Mesenchymal stem cell (in vitro differentiated cells and primary cell): ENCODE data around the gene TTI1.

Experiments used
- DNase-seq: peaks from one replicate; pipeline ENCODE4 v3.0.0-alpha.2; 2013
- H2AFZ ChIP-seq: one replicate; pipeline ENCODE4 v1.6.1; 2013; ENCODE audit warnings: low read depth, mild to moderate bottlenecking, control low read depth, inconsistent platforms, low read length, moderate library complexity
- H2AK5ac ChIP-seq: 2 replicates; pipeline ENCODE4 v1.6.1; 2013; ENCODE audit warnings: low read length, moderate library complexity, mild to moderate bottlenecking, inconsistent platforms; ENCODE audit not compliant: severe bottlenecking
- H2BK120ac ChIP-seq: one replicate; pipeline ENCODE4 v1.6.1; 2013; ENCODE audit warnings: low read depth, mild to moderate bottlenecking, inconsistent platforms, low read length, moderate library complexity
- H2BK12ac ChIP-seq, 2 experiments: one replicate each; pipeline ENCODE4 v1.6.1; 2013; ENCODE audit warnings: inconsistent platforms in 2 of 2, low read length in 2 of 2, mild to moderate bottlenecking in 2 of 2, moderate library complexity in 2 of 2, control low read depth in 1 of 2
- H2BK15ac ChIP-seq: one replicate; pipeline ENCODE4 v1.6.1; 2013; ENCODE audit warnings: mild to moderate bottlenecking, low read depth, inconsistent platforms; ENCODE audit not compliant: poor library complexity, severe bottlenecking
- H2BK5ac ChIP-seq: 2 replicates; pipeline ENCODE4 v1.6.1; 2013; ENCODE audit warnings: low read depth, mild to moderate bottlenecking, low read length, control low read depth, inconsistent platforms; ENCODE audit not compliant: poor library complexity, severe bottlenecking
- H3K14ac ChIP-seq, 2 experiments: one replicate each; pipeline ENCODE4 v1.6.1; 2013; ENCODE audit warnings: inconsistent platforms in 2 of 2, low read length in 2 of 2, control low read depth in 1 of 2, mild to moderate bottlenecking in 1 of 2, moderate library complexity in 1 of 2
- H3K18ac ChIP-seq, 2 experiments: one replicate each; pipeline ENCODE4 v1.6.1; 2013; ENCODE audit warnings: inconsistent platforms in 2 of 2, low read length in 2 of 2, control low read depth in 1 of 2, low read depth in 1 of 2, mild to moderate bottlenecking in 1 of 2
- H3K23ac ChIP-seq, 2 experiments: one replicate each; pipeline ENCODE4 v1.6.1; 2013; ENCODE audit warnings: inconsistent platforms in 2 of 2, low read length in 2 of 2, mild to moderate bottlenecking in 2 of 2, moderate library complexity in 2 of 2, control low read depth in 1 of 2
- H3K27ac ChIP-seq: 2 replicates; pipeline ENCODE4 v1.5.1; 2013; ENCODE audit warnings: mild to moderate bottlenecking, moderate library complexity, low read length, control low read depth, inconsistent platforms; ENCODE audit not compliant: poor library complexity, severe bottlenecking
- H3K27me3 ChIP-seq, 2 experiments: 2 replicates each; pipeline versions ENCODE4 v1.6.1 to v1.7.0; 2013; ENCODE audit warnings: low read length in 2 of 2, mild to moderate bottlenecking in 2 of 2, moderate library complexity in 2 of 2, control low read depth in 1 of 2, inconsistent platforms in 1 of 2; ENCODE audit not compliant: control insufficient read depth in 1 of 2, insufficient read depth in 1 of 2
- H3K36me3 ChIP-seq, 2 experiments: 2 replicates each; pipeline versions ENCODE4 v1.6.1 to v1.7.0; 2013; ENCODE audit warnings: low read length in 2 of 2, control low read depth in 1 of 2, inconsistent platforms in 1 of 2, low read depth in 1 of 2, mild to moderate bottlenecking in 1 of 2; ENCODE audit not compliant: insufficient read depth in 2 of 2, control insufficient read depth in 1 of 2
- H3K4ac ChIP-seq, 2 experiments: one replicate each; pipeline ENCODE4 v1.6.1; 2013; ENCODE audit warnings: inconsistent platforms in 2 of 2, low read length in 2 of 2, mild to moderate bottlenecking in 2 of 2, moderate library complexity in 2 of 2, control low read depth in 1 of 2, low read depth in 1 of 2
- H3K4me1 ChIP-seq: 2 replicates; pipeline ENCODE4 v1.6.1; 2013; ENCODE audit warnings: low read depth, low read length, control low read depth; ENCODE audit not compliant: control insufficient read depth, insufficient read depth
- H3K4me2 ChIP-seq: 2 replicates; pipeline ENCODE4 v1.6.1; 2013; ENCODE audit warnings: low read length, mild to moderate bottlenecking, inconsistent platforms; ENCODE audit not compliant: poor library complexity, severe bottlenecking
- H3K4me3 ChIP-seq, 2 experiments: 2 replicates each; pipeline versions ENCODE4 v1.5.1 to v1.7.0; 2013; ENCODE audit warnings: low read length in 2 of 2, mild to moderate bottlenecking in 2 of 2, control low read depth in 1 of 2, low read depth in 1 of 2; ENCODE audit not compliant: insufficient read depth in 1 of 2
- H3K79me1 ChIP-seq: replicated peaks from 2 replicates; pipeline ENCODE4 v1.6.1; 2013; ENCODE audit warnings: mild to moderate bottlenecking, control low read depth, low read length, inconsistent platforms; ENCODE audit not compliant: poor library complexity, severe bottlenecking
- H3K9ac ChIP-seq: 2 replicates; pipeline ENCODE4 v1.7.0; 2013; ENCODE audit warnings: mild to moderate bottlenecking, low read length, moderate library complexity
- H3K9me3 ChIP-seq: 2 replicates; pipeline ENCODE4 v1.7.0; 2013; ENCODE audit warnings: mild to moderate bottlenecking, low read length; ENCODE audit not compliant: control insufficient read depth
- H4K8ac ChIP-seq: one replicate; pipeline ENCODE4 v1.6.1; 2013; ENCODE audit warnings: inconsistent platforms, mild to moderate bottlenecking, low read length, moderate library complexity
- H4K91ac ChIP-seq: one replicate; pipeline ENCODE4 v1.6.1; 2013; ENCODE audit warnings: mild to moderate bottlenecking, low read length, inconsistent platforms
- WGBS: methylation state at CpG from one replicate; pipeline ENCODE4 v1.1.7; 2013; ENCODE audit warnings: mixed read lengths; 5-methylcytosine and 5-hydroxymethylcytosine counted together

The TTI1 gene

DNA sequence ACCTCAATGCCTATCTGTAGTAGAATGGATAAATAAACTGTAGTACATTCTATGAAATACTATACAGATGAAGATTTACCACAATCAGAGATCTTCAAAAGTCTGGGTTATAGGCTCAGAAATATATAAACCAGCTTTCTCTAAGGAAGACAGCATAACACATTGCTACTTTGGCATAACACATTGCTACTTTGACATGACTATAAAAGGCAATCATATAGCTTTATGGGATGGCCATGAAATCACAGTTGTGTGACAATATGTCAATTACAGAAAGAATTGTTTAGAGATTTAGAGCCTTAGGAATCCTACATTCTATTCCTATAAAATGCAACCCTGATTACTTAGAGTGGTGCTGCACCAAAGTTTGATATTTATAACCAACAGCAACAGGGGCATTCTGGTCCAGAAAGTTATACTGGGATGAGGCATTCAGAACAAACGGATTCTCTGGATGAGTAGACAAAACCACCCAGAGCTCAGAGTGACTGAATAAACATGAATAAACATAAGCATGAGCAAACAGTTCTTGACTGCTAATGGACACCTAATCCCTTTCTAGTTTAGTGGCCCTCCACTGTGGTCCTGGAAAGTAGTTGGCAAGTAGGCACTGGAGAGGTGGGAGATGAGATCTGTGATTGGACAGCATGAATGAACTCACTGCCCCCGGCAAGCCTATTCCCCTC is 12.0 kb downstream of the TTI1 start:
- H3K4me3 ChIP-seq: no peak overlapping the region
- peaks cover 7 to 40% of the 10 kb centered on the region in 2 experiments for H3K36me3 ChIP-seq
- H3K27me3 ChIP-seq: no peaks in the 10 kb centered on the region
- H3K4me1 ChIP-seq: peaks cover 10% of the 10 kb centered on the region
- no peak overlapping the region for H4K91ac ChIP-seq
- no peak overlapping the region for H3K4ac ChIP-seq
- no CpG with 5 or more reads among the region's 2 CpGs for WGBS
- no peak overlapping the region for H3K9ac ChIP-seq
- H3K18ac ChIP-seq: no peak overlapping the region
- H2BK5ac ChIP-seq: no peak overlapping the region
- no peak overlapping the region for H3K4me2 ChIP-seq
- DNase-seq: peak; percentile 64
- no peak overlapping the region for H3K27ac ChIP-seq
- no peak overlapping the region for H2AK5ac ChIP-seq
- H3K79me1 ChIP-seq: peaks cover 38% of the 10 kb centered on the region
- no peak overlapping the region for H2BK12ac ChIP-seq
- no peak overlapping the region for H2BK120ac ChIP-seq
- H3K14ac ChIP-seq: no peak overlapping the region
- H3K23ac ChIP-seq: no peak overlapping the region
- peaks cover 28% of the 10 kb centered on the region for H3K9me3 ChIP-seq
- no peak overlapping the region for H2BK15ac ChIP-seq
- no peak overlapping the region for H4K8ac ChIP-seq
- no peak overlapping the region for H2AFZ ChIP-seq

DNA sequence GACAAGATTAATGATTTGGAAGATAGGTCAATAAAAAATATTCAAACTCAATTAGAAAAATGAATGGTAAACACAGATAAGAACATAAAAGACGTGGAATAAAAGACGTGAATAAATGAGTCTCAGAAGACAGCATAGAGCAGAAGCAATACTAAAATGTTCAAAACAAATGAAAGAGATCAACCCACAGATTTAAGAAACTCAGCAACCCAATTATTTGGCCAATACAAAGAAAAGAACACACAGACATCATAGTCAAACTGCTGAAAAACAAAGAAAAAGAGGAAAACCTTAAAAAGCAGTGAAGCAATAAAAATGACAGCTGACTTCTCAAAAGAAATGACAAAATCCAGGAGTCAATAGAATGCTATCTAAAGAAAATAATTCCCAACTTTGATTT is 14.9 kb downstream of the TTI1 start:
- Histone ChIP-seq H3K9me3 (peaks cover 30% of the 10 kb centered on the region), H3K4me3 (no peak overlapping the region), H3K36me3 (peaks cover 16 to 62% of the 10 kb centered on the region in 2 experiments), H3K4me1 (peaks cover 4% of the 10 kb centered on the region), H2BK120ac (no peak overlapping the region), H3K23ac (no peak overlapping the region), H4K91ac (no peak overlapping the region), H3K9ac (no peak overlapping the region), H3K79me1 (peaks cover 43% of the 10 kb centered on the region), H4K8ac (no peak overlapping the region), H2AK5ac (no peak overlapping the region), H2AFZ (no peak overlapping the region), H3K4me2 (no peak overlapping the region), H2BK15ac (no peak overlapping the region), H2BK5ac (no peak overlapping the region), H3K4ac (no peak overlapping the region), H3K27ac (no peak overlapping the region), H2BK12ac (no peak overlapping the region), H3K27me3 (no peaks in the 10 kb centered on the region), H3K14ac (no peak overlapping the region), H3K18ac (no peak overlapping the region)
- 100% methylated on average over 2 of the region's 2 CpGs for WGBS
- no peak for DNase-seq

DNA sequence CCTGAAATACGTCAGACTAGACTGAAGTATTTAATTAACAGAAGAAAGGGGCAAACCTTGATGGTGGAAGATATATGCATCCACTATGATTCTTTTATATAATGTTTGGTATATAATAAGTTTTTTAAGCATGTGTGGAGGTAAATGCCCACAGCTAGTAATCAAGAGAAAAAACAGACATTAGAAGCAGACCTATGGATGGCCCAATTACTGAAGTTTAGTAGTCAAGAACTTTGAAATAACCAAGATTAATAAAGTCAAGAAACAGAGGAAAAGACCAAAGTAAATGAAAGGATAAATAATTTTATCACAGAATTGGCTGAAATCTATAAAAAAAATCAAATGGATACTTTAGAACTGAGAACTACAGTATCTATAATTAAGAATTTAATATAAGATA is 15.3 kb downstream of the TTI1 start:
- Histone ChIP-seq H2BK120ac (no peak overlapping the region), H3K14ac (no peak overlapping the region), H2AFZ (no peak overlapping the region), H2BK5ac (no peak overlapping the region), H2BK12ac (no peak overlapping the region), H3K18ac (no peak overlapping the region), H2AK5ac (no peak overlapping the region), H3K27ac (no peak overlapping the region), H3K4me1 (peaks cover under 1% of the 10 kb centered on the region), H3K4ac (no peak overlapping the region), H2BK15ac (no peak overlapping the region), H3K4me3 (no peak overlapping the region), H3K9me3 (peaks cover 30% of the 10 kb centered on the region), H3K9ac (no peak overlapping the region), H3K36me3 (peaks cover 18 to 67% of the 10 kb centered on the region in 2 experiments), H4K91ac (no peak overlapping the region), H3K27me3 (no peaks in the 10 kb centered on the region), H4K8ac (no peak overlapping the region), H3K4me2 (no peak overlapping the region), H3K79me1 (peaks cover 43% of the 10 kb centered on the region), H3K23ac (no peak overlapping the region)
- DNase-seq: no peak
- WGBS: no CpG with 5 or more reads among the region's 1 CpG

DNA sequence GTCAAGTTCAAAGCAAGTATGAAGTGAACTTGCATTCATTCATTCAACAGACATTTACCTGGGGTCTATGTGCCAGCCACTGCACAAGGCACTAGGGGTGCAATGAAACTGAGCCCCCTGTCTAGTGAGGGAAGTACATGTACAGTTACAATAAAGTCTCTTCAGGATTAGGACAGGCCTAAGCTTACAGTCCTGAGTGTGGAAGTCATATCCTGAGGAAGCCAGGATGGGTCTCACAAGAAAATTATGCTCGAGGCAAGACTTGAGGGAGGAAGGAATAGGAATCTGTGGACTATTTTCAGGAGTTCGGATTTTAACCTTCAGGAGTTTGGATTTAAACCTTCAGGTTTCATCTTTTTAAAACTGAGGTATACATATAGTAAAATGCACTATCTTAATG is 19.4 kb downstream of the TTI1 start:
- no peaks in the 10 kb centered on the region for H3K27me3 ChIP-seq
- 88% methylated on average over 1 of the region's 2 CpGs for WGBS
- no peak overlapping the region for H4K91ac ChIP-seq
- no peak overlapping the region for H3K4me3 ChIP-seq
- no peak overlapping the region for H3K14ac ChIP-seq
- H3K79me1 ChIP-seq: peaks cover 52% of the 10 kb centered on the region
- no peak overlapping the region for H2BK12ac ChIP-seq
- no peak for DNase-seq
- H3K36me3 ChIP-seq: peaks cover 31 to 87% of the 10 kb centered on the region in 2 experiments
- H3K18ac ChIP-seq: no peak overlapping the region
- H3K4ac ChIP-seq: no peak overlapping the region
- H2BK5ac ChIP-seq: no peak overlapping the region
- no peaks in the 10 kb centered on the region for H3K4me1 ChIP-seq
- H3K27ac ChIP-seq: no peak overlapping the region
- no peak overlapping the region for H2BK120ac ChIP-seq
- peaks cover 29% of the 10 kb centered on the region for H3K9me3 ChIP-seq
- no peak overlapping the region for H4K8ac ChIP-seq
- no peak overlapping the region for H2AFZ ChIP-seq
- H3K9ac ChIP-seq: no peak overlapping the region
- H3K4me2 ChIP-seq: no peak overlapping the region
- H2AK5ac ChIP-seq: no peak overlapping the region
- no peak overlapping the region for H2BK15ac ChIP-seq
- no peak overlapping the region for H3K23ac ChIP-seq
